SU-DHL-6 (cell line): ENCODE measurements around the gene TIPARP.

ENCODE experiments used
- EZH2phosphoT487 ChIP-seq: fragments of 200-600 bp; sonication (generic), shearing (Covaris generic); conservative IDR thresholded peaks from 2 replicates; pipeline ENCODE4 v1.6.1; 2018; ENCODE audit warnings: mild to moderate bottlenecking, antibody characterized with exemption, low read length, moderate library complexity, mixed read lengths
- TF ChIP-seq, protein P1 (sequence below): fragments of 200-600 bp; sonication (generic); IDR thresholded peaks from one replicate; pipeline ENCODE4 v1.5.1; 2017; ENCODE audit warnings: antibody characterized with exemption, mild to moderate bottlenecking, low read length, moderate library complexity; ENCODE audit not compliant: insufficient read depth, poor library complexity, severe bottlenecking

DNA sequence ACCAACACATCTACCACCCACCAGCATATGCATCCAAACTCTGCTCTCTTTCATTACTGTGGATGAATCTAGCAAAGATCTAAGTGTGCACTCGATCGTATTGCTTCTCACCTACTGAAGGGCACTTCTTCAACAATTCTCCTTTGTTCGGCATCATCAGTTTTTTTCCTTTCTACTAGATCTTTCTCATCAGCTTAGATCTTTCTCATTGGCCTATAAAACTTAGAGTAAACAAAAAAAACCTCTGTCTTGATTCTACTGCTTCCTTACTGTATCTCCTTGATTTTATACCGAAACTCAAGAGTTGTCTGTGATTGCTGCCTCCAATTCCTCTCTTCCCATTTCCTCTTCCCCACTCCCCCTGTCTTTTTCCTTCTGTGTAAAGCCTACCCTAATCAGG is 36.1 kb upstream of the TIPARP start:
- TF ChIP-seq, protein P1, sequence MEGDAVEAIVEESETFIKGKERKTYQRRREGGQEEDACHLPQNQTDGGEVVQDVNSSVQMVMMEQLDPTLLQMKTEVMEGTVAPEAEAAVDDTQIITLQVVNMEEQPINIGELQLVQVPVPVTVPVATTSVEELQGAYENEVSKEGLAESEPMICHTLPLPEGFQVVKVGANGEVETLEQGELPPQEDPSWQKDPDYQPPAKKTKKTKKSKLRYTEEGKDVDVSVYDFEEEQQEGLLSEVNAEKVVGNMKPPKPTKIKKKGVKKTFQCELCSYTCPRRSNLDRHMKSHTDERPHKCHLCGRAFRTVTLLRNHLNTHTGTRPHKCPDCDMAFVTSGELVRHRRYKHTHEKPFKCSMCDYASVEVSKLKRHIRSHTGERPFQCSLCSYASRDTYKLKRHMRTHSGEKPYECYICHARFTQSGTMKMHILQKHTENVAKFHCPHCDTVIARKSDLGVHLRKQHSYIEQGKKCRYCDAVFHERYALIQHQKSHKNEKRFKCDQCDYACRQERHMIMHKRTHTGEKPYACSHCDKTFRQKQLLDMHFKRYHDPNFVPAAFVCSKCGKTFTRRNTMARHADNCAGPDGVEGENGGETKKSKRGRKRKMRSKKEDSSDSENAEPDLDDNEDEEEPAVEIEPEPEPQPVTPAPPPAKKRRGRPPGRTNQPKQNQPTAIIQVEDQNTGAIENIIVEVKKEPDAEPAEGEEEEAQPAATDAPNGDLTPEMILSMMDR: no peak
- no peak for TF ChIP-seq EZH2phosphoT487
